ENCODE measurements around the gene SIRPG. TPM values are rescaled to one million over a fixed set of nuclear protein-coding genes. Genes with fewer than 3 reads are reported as not detected.

Gene SIRPG
- total and polyA plus RNA-seq, 4 experiments from 2014 or later, result 32.4 to 211 (median 85.2) TPM

DNA sequence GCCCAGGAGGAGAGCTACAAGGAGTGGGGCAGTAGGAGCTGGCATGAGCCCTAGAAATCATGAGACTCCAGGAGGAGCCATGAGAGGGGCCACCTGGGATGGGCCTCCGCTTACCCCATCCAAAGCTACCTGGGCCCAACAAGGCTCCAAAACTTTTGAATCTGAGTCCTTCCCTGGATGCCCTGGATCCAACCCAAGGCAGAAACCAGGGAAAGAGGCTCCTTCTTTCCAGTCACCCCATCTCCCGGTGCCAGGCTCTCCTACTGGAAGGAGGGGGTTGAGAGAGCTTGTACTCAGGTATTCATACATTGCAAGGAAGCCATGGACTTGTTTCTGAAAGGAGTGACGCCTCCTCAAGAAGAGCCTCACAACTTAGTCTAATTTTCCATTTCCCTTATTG, 7.8 kb upstream of the SIRPG start:
- no peak for DNase-seq
- ChIA-PET POLR2A (ENCODE audit: partially characterized antibody) (interaction anchor here (0.6 to 4.8 kb wide), 8 partner anchors 9 to 437 kb away, joined by 3 to 37 read pairs (median 9); partner anchors contain the start of gene SIRPG), CTCF (ENCODE audit: partially characterized antibody) (interaction anchor here (1.1 to 1.5 kb wide), 4 partner anchors 11 to 198 kb away, joined by 3 to 4 read pairs (median 4); partner anchors contain the start of gene NSFL1C)
- Mint-ChIP-seq H3K36me3 (peaks cover 2 to 4% of the 10 kb centered on the region in 2 donors), H3K4me1 (peaks cover 62 to 93% (median 77%) of the 10 kb centered on the region in 4 donors), H3K27me3 (no peaks in the 10 kb centered on the region), H3K9me3 (no peaks in the 10 kb centered on the region), H3K27ac (peak overlapping the region; percentile 73 to 97 (median 90)), H3K4me3 (peak overlapping the region; percentile 64 to 88 (median 80))
- Histone ChIP-seq H3K36me3 (ENCODE audit: insufficient read depth, low read length) (no peaks in the 10 kb centered on the region), H3K27ac (ENCODE audit: low read depth, low read length) (peak overlapping the region; percentile 54), H3K9me3 (ENCODE audit: control insufficient read depth in 1 of 2, low read length in 2 of 2) (no peaks in the 10 kb centered on the region), H3K4me3 (ENCODE audit: low read length in 2 of 2) (peak overlapping the region; percentile 43 to 44), H3K27me3 (ENCODE audit: insufficient read depth, low read length) (no peaks in the 10 kb centered on the region), H3K4me1 (ENCODE audit: insufficient read depth, low read length) (peaks cover 92% of the 10 kb centered on the region)
- intact Hi-C loops (cut with micrococcal nuclease), result loop anchor here (1.0 to 2.0 kb wide), 3 partner anchors 8 to 15 kb away; partner anchors contain the start of gene SIRPG

DNA sequence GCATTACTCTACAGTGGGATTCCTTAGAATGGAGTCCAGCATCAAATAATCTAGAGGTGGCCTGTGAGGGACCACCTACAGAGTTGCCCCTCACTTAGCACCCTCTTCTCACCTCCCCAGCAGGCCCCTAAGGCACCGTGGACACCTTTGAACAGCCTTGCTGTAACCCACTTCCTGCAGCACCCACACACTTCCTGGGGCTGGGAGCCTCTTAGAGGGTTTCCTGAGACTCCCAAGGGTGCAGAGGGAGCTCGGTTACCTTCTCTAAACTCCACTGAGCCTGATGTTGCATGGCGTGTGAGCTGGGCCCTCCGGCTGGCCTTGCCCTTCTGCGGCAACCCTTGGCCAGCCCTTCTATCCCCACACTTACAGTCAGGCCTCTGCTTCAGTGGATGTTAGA, 7.3 kb upstream of the SIRPG start:
- Histone ChIP-seq H3K4me1 (ENCODE audit: insufficient read depth, low read length) (peaks cover 95% of the 10 kb centered on the region), H3K27ac (ENCODE audit: low read depth, low read length) (peak overlapping the region; percentile 54)

DNA sequence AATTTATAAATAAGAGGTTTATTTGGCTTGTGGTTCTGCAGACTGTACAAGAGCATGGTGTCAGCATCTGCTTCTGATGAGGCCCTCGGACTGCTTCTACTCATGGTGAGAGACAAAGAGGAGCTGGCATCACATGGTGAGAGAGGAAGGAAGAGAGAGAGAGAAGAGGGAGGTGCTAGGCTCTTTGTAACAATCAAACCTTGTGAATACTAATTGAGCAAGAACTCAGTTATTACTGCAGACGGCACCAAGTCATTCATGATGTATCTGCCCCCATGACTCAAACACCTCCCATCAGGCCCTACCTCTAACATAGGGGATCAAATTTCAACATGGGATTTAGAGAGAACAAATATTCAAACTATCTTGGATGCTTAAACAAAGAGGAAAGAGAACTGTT, 6.3 kb upstream of the SIRPG start:
- peak overlapping the region in 7 of 8 donors; percentile 73 to 88 (median 81) for H3K4me3 Mint-ChIP-seq
- H3K9me3 ChIP-seq (ENCODE audit: control insufficient read depth in 1 of 2, low read length in 2 of 2), result no peaks in the 10 kb centered on the region
- DNase-seq, result peak in 1 of 5 donors; percentile 24
- no peaks in the 10 kb centered on the region for H3K27me3 ChIP-seq (ENCODE audit: insufficient read depth, low read length)
- peaks cover 96% of the 10 kb centered on the region for H3K4me1 ChIP-seq (ENCODE audit: insufficient read depth, low read length)
- no peaks in the 10 kb centered on the region for H3K36me3 ChIP-seq (ENCODE audit: insufficient read depth, low read length)
- H3K27me3 Mint-ChIP-seq, result no peaks in the 10 kb centered on the region
- ChIA-PET POLR2A (ENCODE audit: partially characterized antibody) (interaction anchor here (1.2 to 4.8 kb wide), 7 partner anchors 9 to 71 kb away, joined by 4 to 37 read pairs (median 7); partner anchors contain the start of gene SIRPG), CTCF (ENCODE audit: partially characterized antibody) (interaction anchor here (1.2 kb wide), 1 partner anchor 70 kb away, joined by 3 read pairs; no protein-coding TSS in a partner anchor)
- peak overlapping the region; percentile 54 for H3K27ac ChIP-seq (ENCODE audit: low read depth, low read length)
- peaks cover 72 to 93% (median 82%) of the 10 kb centered on the region in 4 donors for H3K4me1 Mint-ChIP-seq
- peak overlapping the region; percentile 73 to 97 (median 91) for H3K27ac Mint-ChIP-seq
- peak overlapping the region in 1 of 2 donors; percentile 44 for H3K4me3 ChIP-seq (ENCODE audit: low read length in 2 of 2)
- H3K36me3 Mint-ChIP-seq, result peaks cover 2 to 4% of the 10 kb centered on the region in 2 donors
- no peaks in the 10 kb centered on the region for H3K9me3 Mint-ChIP-seq
- intact Hi-C loops (cut with micrococcal nuclease), result loop anchor here (2.0 to 5.0 kb wide), 2 partner anchors 13 to 197 kb away; partner anchors contain the start of gene NSFL1C

More for the DNA sequence above, 7.3 kb upstream of the SIRPG start:
- H3K27me3 ChIP-seq (ENCODE audit: insufficient read depth, low read length), result no peaks in the 10 kb centered on the region
- no peaks in the 10 kb centered on the region for H3K9me3 Mint-ChIP-seq
- ChIA-PET POLR2A (ENCODE audit: partially characterized antibody) (interaction anchor here (0.6 to 4.8 kb wide), 9 partner anchors 9 to 847 kb away, joined by 3 to 37 read pairs (median 7); partner anchors contain the start of gene SIRPG), CTCF (ENCODE audit: partially characterized antibody) (interaction anchor here (1.1 to 1.5 kb wide), 4 partner anchors 11 to 198 kb away, joined by 3 to 4 read pairs (median 4); partner anchors contain the start of gene NSFL1C)
- peak; percentile 47 to 80 (median 56) for DNase-seq
- H3K36me3 Mint-ChIP-seq, result peaks cover 2 to 4% of the 10 kb centered on the region in 2 donors
- no peaks in the 10 kb centered on the region for H3K36me3 ChIP-seq (ENCODE audit: insufficient read depth, low read length)
- H3K9me3 ChIP-seq (ENCODE audit: control insufficient read depth in 1 of 2, low read length in 2 of 2), result no peaks in the 10 kb centered on the region
- intact Hi-C loops (cut with micrococcal nuclease), result loop anchor here (1.0 to 5.0 kb wide), 4 partner anchors 8 to 198 kb away; partner anchors contain the start of genes NSFL1C and SIRPG
- H3K4me3 Mint-ChIP-seq, result peak overlapping the region; percentile 64 to 88 (median 80)
- H3K27me3 Mint-ChIP-seq, result no peaks in the 10 kb centered on the region
- H3K27ac Mint-ChIP-seq, result peak overlapping the region; percentile 73 to 97 (median 90)
- H3K4me1 Mint-ChIP-seq, result peaks cover 65 to 93% (median 79%) of the 10 kb centered on the region in 4 donors
- peak overlapping the region; percentile 43 to 44 for H3K4me3 ChIP-seq (ENCODE audit: low read length in 2 of 2)

DNA sequence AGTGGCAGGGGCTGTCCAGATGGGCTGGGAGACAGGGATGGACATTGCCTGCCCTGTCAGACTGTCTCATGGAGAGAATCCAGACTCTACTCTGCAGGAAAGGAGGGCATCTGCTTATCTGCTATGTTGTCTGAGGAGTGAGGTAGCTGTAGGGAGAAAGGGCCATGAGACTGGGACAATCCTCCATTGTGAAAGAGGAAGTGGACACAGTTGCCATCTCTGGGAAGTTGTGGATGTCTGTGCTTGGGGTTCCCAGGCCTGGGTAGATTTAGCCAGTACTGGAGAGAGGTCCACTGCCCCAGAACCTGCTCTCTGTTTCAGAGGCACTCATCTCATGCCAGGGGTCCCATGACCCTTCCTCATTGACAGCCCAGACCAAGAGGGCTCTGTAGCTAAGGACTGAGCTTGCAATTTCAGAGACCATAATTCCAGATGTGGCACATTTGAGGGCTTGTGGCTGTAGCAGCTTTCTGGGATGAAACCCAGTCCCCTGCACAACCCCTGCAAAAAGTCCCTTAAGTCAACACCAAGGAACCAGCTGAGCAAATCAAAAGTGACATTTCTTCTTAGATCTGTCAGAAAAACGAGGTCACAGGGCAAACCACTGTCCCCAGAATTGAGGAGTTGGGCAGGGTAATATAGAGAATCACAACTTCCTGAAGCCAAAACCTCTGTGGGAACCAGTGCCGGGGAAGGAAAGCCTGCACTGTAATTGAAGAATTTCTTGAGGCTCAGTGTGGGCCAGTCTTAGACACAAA, 4.1 kb upstream of the SIRPG start:
- Histone ChIP-seq H3K4me1 (ENCODE audit: insufficient read depth, low read length) (peaks cover 98% of the 10 kb centered on the region), H3K27me3 (ENCODE audit: insufficient read depth, low read length) (no peaks in the 10 kb centered on the region), H3K9me3 (ENCODE audit: control insufficient read depth in 1 of 2, low read length in 2 of 2) (no peaks in the 10 kb centered on the region), H3K27ac (ENCODE audit: low read depth, low read length) (peak overlapping the region; percentile 50), H3K4me3 (ENCODE audit: low read length in 2 of 2) (peak overlapping the region in 1 of 2 donors; percentile 2), H3K36me3 (ENCODE audit: insufficient read depth, low read length) (no peaks in the 10 kb centered on the region)
- peak in 2 of 5 donors; percentile 25 to 55 for DNase-seq
- H3K27me3 Mint-ChIP-seq, result no peaks in the 10 kb centered on the region
- peaks cover 0 to 6% of the 10 kb centered on the region in 2 donors for H3K36me3 Mint-ChIP-seq
- peak overlapping the region; percentile 73 to 92 (median 88) for H3K27ac Mint-ChIP-seq
- intact Hi-C loops (cut with micrococcal nuclease), result loop anchor here (2.0 to 5.0 kb wide), 2 partner anchors 13 to 194 kb away; partner anchors contain the start of gene NSFL1C
- peaks cover 74 to 97% (median 84%) of the 10 kb centered on the region in 4 donors for H3K4me1 Mint-ChIP-seq
- H3K9me3 Mint-ChIP-seq, result no peaks in the 10 kb centered on the region
- ChIA-PET POLR2A (ENCODE audit: partially characterized antibody) (interaction anchor here (0.9 to 3.0 kb wide), 2 partner anchors 11 to 14 kb away, joined by 4 to 16 read pairs; no protein-coding TSS in a partner anchor), CTCF (ENCODE audit: partially characterized antibody) (interaction anchor here (1.6 to 2.6 kb wide), 2 partner anchors 9 to 73 kb away, joined by 6 to 9 read pairs; no protein-coding TSS in a partner anchor)
- peak overlapping the region in 7 of 8 donors; percentile 42 to 85 (median 69) for H3K4me3 Mint-ChIP-seq

DNA sequence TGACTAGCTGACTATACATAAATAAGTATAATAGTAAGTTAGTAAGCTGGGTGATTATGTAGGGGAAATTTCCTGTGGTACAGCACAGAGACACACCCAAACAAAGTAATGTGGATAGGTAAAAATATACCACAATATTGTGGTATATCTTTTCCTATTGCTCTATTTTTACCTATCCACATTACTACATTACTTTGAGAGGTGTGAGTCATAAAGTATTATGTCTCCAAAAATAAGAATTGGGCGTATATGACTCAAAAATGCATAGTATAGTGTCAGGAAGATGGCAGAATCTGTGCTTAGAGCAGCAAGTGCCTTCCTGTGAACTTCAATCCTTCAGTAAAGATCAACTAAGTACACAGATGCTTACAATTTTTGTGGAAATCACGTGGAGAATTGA, 2.7 kb upstream of the SIRPG start:
- intact Hi-C loops (cut with micrococcal nuclease), result loop anchor here (1.0 to 5.0 kb wide), 3 partner anchors 9 to 193 kb away; partner anchors contain the start of gene NSFL1C
- Mint-ChIP-seq H3K36me3 (peaks cover 0 to 11% of the 10 kb centered on the region in 2 donors), H3K4me1 (peaks cover 77 to 95% (median 86%) of the 10 kb centered on the region in 4 donors), H3K27ac (peak overlapping the region; percentile 73 to 96 (median 88)), H3K4me3 (peak overlapping the region in 7 of 8 donors; percentile 7 to 97 (median 67)), H3K9me3 (no peaks in the 10 kb centered on the region), H3K27me3 (no peaks in the 10 kb centered on the region)
- Histone ChIP-seq H3K27me3 (ENCODE audit: insufficient read depth, low read length) (no peaks in the 10 kb centered on the region), H3K36me3 (ENCODE audit: insufficient read depth, low read length) (no peaks in the 10 kb centered on the region), H3K27ac (ENCODE audit: low read depth, low read length) (peak overlapping the region; percentile 50), H3K9me3 (ENCODE audit: control insufficient read depth in 1 of 2, low read length in 2 of 2) (no peaks in the 10 kb centered on the region), H3K4me1 (ENCODE audit: insufficient read depth, low read length) (peaks cover 96% of the 10 kb centered on the region), H3K4me3 (ENCODE audit: low read length in 2 of 2) (no peak overlapping the region)
- peak in 4 of 5 donors; percentile 24 to 55 (median 42) for DNase-seq
- CTCF ChIA-PET (ENCODE audit: partially characterized antibody), result interaction anchor here (2.6 kb wide), 1 partner anchor 11 kb away, joined by 9 read pairs; no protein-coding TSS in a partner anchor
- POLR2A ChIA-PET (ENCODE audit: partially characterized antibody), result interaction anchor here (0.7 to 1.9 kb wide), 10 partner anchors 9 to 71 kb away, joined by 3 to 9 read pairs (median 5); no protein-coding TSS in a partner anchor

DNA sequence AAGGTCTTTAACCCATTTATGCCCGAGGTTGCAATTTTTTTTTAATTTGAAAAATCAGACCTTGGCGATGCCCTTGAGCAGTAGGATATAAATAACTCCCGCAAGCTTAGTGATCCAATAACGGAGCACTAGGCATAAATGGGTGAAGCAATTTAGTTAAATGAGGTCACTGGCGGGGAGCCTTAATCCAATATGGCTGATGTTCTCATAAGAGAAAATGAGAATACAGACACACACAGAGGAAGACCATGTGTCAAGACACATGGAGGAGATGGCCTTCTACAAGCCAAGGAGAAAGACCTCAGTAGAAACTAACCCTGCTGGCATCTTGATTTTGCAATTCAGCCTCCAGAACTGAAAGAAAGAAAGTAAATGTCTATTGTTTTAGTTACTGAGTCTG, 735 bp downstream of the SIRPG start:
- ChIA-PET POLR2A (ENCODE audit: partially characterized antibody) (interaction anchor here (0.7 to 6.1 kb wide), 10 partner anchors 9 to 77 kb away, joined by 3 to 37 read pairs (median 3); no protein-coding TSS in a partner anchor), CTCF (ENCODE audit: partially characterized antibody) (no interaction called here)
- Histone ChIP-seq H3K9me3 (ENCODE audit: control insufficient read depth in 1 of 2, low read length in 2 of 2) (no peaks in the 10 kb centered on the region), H3K4me1 (ENCODE audit: insufficient read depth, low read length) (peaks cover 96% of the 10 kb centered on the region), H3K27me3 (ENCODE audit: insufficient read depth, low read length) (no peaks in the 10 kb centered on the region), H3K4me3 (ENCODE audit: low read length in 2 of 2) (peak overlapping the region; percentile 60 to 79), H3K27ac (ENCODE audit: low read depth, low read length) (peak overlapping the region; percentile 78), H3K36me3 (ENCODE audit: insufficient read depth, low read length) (peaks cover 4% of the 10 kb centered on the region)
- Mint-ChIP-seq H3K4me1 (peaks cover 69 to 93% (median 84%) of the 10 kb centered on the region in 4 donors), H3K9me3 (peaks cover 0 to 12% (median 3%) of the 10 kb centered on the region in 8 donors), H3K27ac (peak overlapping the region; percentile 89 to 96 (median 95)), H3K4me3 (peak overlapping the region; percentile 87 to 97 (median 92)), H3K27me3 (no peaks in the 10 kb centered on the region), H3K36me3 (peaks cover 19 to 32% of the 10 kb centered on the region in 2 donors)
- intact Hi-C loops (cut with micrococcal nuclease), result loop anchor here (1.0 to 5.0 kb wide), 3 partner anchors 8 to 75 kb away; no protein-coding TSS in a partner anchor
- DNase-seq, result no peak
